ENCODE measurements around the gene LCN6. TPM values are rescaled to one million over a fixed set of nuclear protein-coding genes. Genes with fewer than 3 reads are reported as not detected.

The LCN6 gene
- total and polyA plus RNA-seq, 2 experiments from 2014 or later = not detected

DNA sequence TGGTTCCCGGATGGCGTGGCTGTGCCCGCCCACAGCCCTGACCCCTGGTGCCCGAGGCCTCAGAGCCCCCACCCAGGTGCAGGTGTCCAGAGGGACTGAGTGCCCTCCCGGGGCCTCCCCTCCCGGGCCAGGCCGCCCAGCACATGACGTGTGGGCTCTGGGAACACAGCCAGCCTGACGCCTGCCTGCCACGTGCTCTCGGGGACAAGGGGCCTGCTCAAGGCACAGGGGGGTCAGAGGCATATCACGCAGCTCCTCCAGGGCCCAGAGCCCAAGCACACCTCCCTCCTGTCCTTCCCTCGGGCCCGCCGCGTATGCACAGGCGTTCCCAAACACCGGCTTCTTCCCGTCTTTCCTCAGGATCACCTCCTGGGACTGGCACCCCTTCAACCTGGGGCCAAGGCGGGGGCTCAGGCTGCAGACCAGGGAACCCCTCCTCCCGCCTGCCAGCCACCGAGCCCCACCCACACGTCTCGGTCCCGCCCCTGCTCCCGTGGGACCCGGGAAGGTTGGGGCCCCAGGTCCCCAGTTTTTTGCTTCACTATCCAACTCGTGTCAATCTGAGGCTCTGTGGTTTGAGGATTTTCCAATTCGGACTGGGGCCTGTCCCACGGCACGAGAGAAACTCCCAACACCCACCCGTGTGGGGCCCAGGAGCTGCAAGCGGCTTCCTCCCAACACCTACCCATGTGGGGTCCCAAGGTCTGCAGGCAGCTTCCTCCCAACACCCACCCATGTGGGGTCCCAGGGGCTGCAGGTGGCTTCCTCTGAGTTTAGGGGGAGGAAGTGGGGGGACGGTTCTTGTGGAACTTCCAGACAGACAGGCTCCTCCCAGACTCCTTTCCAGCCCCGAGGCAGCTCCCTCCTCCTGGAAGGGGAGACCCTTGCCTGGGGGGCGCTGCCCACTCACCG, 7.1 kb downstream of the LCN6 start:
- Histone ChIP-seq H3K27ac (no peak overlapping the region), H3K4me2 (no peak overlapping the region), H3K4me3 (no peak overlapping the region), H3K36me3 (replicated peaks; ENCODE audit: insufficient read depth, low read depth) (no peaks in the 10 kb centered on the region), H3K9me3 (ENCODE audit: low read depth) (no peaks in the 10 kb centered on the region), H4K20me1 (ENCODE audit: insufficient read depth, poor library complexity, severe bottlenecking) (no peaks in the 10 kb centered on the region), H3K27me3 (no peaks in the 10 kb centered on the region), H3K9me2 (replicated peaks; ENCODE audit: insufficient read depth) (no peaks in the 10 kb centered on the region), H3K79me2 (no peaks in the 10 kb centered on the region), H3K4me1 (ENCODE audit: insufficient read depth) (peaks cover 7% of the 10 kb centered on the region), H2AFZ (no peak overlapping the region)
- TF ChIP-seq EZH2phosphoT487 (IDR thresholded peaks at IDR 0.05; ENCODE audit: low read depth, severe bottlenecking, unreplicated experiment) (no peak), EZH2 (IDR thresholded peaks at IDR 0.05; ENCODE audit: borderline replicate concordance) (no peak)
- TF ChIP-seq, protein P1, sequence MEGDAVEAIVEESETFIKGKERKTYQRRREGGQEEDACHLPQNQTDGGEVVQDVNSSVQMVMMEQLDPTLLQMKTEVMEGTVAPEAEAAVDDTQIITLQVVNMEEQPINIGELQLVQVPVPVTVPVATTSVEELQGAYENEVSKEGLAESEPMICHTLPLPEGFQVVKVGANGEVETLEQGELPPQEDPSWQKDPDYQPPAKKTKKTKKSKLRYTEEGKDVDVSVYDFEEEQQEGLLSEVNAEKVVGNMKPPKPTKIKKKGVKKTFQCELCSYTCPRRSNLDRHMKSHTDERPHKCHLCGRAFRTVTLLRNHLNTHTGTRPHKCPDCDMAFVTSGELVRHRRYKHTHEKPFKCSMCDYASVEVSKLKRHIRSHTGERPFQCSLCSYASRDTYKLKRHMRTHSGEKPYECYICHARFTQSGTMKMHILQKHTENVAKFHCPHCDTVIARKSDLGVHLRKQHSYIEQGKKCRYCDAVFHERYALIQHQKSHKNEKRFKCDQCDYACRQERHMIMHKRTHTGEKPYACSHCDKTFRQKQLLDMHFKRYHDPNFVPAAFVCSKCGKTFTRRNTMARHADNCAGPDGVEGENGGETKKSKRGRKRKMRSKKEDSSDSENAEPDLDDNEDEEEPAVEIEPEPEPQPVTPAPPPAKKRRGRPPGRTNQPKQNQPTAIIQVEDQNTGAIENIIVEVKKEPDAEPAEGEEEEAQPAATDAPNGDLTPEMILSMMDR (IDR thresholded peaks at IDR 0.05; ENCODE audit: poor library complexity) = no peak
- 77% methylated on average over 36 of the region's 37 CpGs for WGBS (ENCODE audit: low lambda C conversion rate, missing lambda C conversion rate)
- DNase-seq (ENCODE audit: low spot score) = no peak

DNA sequence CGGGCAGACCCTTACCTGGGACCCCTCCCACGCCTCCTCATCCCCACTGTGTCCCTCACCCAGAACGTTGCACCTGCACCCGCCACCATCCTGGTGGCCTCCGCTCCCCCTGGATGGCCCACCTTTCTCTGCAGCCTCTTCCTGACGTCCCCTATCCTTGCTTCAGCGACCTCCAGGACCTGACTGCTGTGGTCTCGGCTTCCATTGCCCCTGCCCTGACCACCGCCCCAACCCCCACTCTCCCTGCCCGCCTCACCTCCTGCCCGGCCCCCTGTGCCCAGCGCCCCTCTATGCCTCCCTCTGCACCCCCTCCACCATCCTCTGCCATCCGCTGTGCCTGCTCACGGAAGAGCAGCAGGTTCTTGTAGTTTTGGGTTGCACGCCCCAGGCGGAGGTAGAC, 7.8 kb downstream of the LCN6 start:
- Histone ChIP-seq H2AFZ (no peak overlapping the region), H3K27me3 (no peaks in the 10 kb centered on the region), H3K4me3 (no peak overlapping the region), H3K36me3 (replicated peaks; ENCODE audit: insufficient read depth, low read depth) (no peaks in the 10 kb centered on the region), H3K79me2 (no peaks in the 10 kb centered on the region), H3K9me3 (ENCODE audit: low read depth) (no peaks in the 10 kb centered on the region), H3K27ac (no peak overlapping the region), H4K20me1 (ENCODE audit: insufficient read depth, poor library complexity, severe bottlenecking) (no peaks in the 10 kb centered on the region), H3K4me2 (no peak overlapping the region), H3K4me1 (ENCODE audit: insufficient read depth) (peaks cover 7% of the 10 kb centered on the region), H3K9me2 (replicated peaks; ENCODE audit: insufficient read depth) (no peaks in the 10 kb centered on the region)
- DNase-seq (ENCODE audit: low spot score) = no peak
- TF ChIP-seq, protein P1 (IDR thresholded peaks at IDR 0.05; ENCODE audit: poor library complexity) = no peak
- TF ChIP-seq EZH2phosphoT487 (IDR thresholded peaks at IDR 0.05; ENCODE audit: low read depth, severe bottlenecking, unreplicated experiment) (no peak), EZH2 (IDR thresholded peaks at IDR 0.05; ENCODE audit: borderline replicate concordance) (no peak)
- WGBS (ENCODE audit: low lambda C conversion rate, missing lambda C conversion rate) = 92% methylated on average over 13 of the region's 16 CpGs

DNA sequence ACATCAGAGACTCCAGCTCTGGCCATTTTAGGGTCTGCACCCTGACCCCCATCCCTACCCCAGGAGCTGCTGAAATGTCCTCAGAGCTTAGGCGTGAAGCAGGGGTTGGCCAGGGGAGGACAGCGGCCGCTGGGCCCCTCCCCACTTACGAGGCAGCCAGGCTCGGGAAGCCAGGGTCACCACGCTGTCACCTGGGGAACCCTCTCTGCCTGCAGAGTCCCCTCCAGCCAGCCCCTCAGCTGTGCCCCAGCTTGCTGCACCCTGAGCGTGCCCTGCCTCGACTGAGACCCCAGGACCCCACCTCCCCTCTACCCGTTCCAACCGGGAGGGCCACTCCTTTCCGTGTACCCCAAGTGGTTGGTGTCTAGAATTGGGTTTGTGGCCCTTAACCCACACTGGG, 8.3 kb downstream of the LCN6 start:
- H3K36me3 ChIP-seq (replicated peaks; ENCODE audit: insufficient read depth, low read depth) = no peaks in the 10 kb centered on the region
- H3K79me2 ChIP-seq = no peaks in the 10 kb centered on the region
- no peak overlapping the region for H2AFZ ChIP-seq
- H3K9me3 ChIP-seq (ENCODE audit: low read depth) = no peaks in the 10 kb centered on the region
- H3K27me3 ChIP-seq = no peaks in the 10 kb centered on the region
- DNase-seq (ENCODE audit: low spot score) = no peak
- H3K4me3 ChIP-seq = no peak overlapping the region
- H3K9me2 ChIP-seq (replicated peaks; ENCODE audit: insufficient read depth) = no peaks in the 10 kb centered on the region
- no peak overlapping the region for H3K27ac ChIP-seq
- no peak for TF ChIP-seq EZH2 (IDR thresholded peaks at IDR 0.05; ENCODE audit: borderline replicate concordance)
- TF ChIP-seq, protein P1 (IDR thresholded peaks at IDR 0.05; ENCODE audit: poor library complexity) = no peak
- TF ChIP-seq EZH2phosphoT487 (IDR thresholded peaks at IDR 0.05; ENCODE audit: low read depth, severe bottlenecking, unreplicated experiment) = no peak
- H3K4me2 ChIP-seq = no peak overlapping the region
- H3K4me1 ChIP-seq (ENCODE audit: insufficient read depth) = peaks cover 7% of the 10 kb centered on the region
- H4K20me1 ChIP-seq (ENCODE audit: insufficient read depth, poor library complexity, severe bottlenecking) = no peaks in the 10 kb centered on the region
- 87% methylated on average over 11 of the region's 11 CpGs for WGBS (ENCODE audit: low lambda C conversion rate, missing lambda C conversion rate)

All from hepatocyte (in vitro differentiated cells).